Breast epithelium (tissue), 3 donors: ENCODE data around the gene CCNYL1.

Experiments
- POLR2A ChIP-seq: fragments of 450-650 bp; IDR thresholded peaks from one replicate; pipeline ENCODE4 v1.6.1; 2016; ENCODE audit warnings: antibody characterized with exemption, mild to moderate bottlenecking, moderate library complexity
- POLR2AphosphoS5 ChIP-seq, 3 donors: sonication (generic); formaldehyde crosslinking; IDR thresholded peaks; one replicate each; pipeline ENCODE4 v1.6.1; 2017; ENCODE audit warnings: antibody characterized with exemption in 3 of 3
- TF ChIP-seq, protein P1 (sequence below), 3 donors: fragments of 450-650 bp; IDR thresholded peaks; one replicate each; pipeline ENCODE4 v1.5.1; 2016 to 2017; ENCODE audit warnings: antibody characterized with exemption in 3 of 3, mild to moderate bottlenecking in 3 of 3, moderate library complexity in 3 of 3

GRCh38 chr2:207692206-207693065 lies 19.0 kb upstream of the CCNYL1 start:
- TF ChIP-seq, protein P1, sequence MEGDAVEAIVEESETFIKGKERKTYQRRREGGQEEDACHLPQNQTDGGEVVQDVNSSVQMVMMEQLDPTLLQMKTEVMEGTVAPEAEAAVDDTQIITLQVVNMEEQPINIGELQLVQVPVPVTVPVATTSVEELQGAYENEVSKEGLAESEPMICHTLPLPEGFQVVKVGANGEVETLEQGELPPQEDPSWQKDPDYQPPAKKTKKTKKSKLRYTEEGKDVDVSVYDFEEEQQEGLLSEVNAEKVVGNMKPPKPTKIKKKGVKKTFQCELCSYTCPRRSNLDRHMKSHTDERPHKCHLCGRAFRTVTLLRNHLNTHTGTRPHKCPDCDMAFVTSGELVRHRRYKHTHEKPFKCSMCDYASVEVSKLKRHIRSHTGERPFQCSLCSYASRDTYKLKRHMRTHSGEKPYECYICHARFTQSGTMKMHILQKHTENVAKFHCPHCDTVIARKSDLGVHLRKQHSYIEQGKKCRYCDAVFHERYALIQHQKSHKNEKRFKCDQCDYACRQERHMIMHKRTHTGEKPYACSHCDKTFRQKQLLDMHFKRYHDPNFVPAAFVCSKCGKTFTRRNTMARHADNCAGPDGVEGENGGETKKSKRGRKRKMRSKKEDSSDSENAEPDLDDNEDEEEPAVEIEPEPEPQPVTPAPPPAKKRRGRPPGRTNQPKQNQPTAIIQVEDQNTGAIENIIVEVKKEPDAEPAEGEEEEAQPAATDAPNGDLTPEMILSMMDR (IDR thresholded peaks at IDR 0.05), result no peak
- TF ChIP-seq POLR2A (no peak), POLR2AphosphoS5 (IDR thresholded peaks at IDR 0.05) (no peak)
